ENCODE data around the gene KPRP.

Gene KPRP

GRCh38 chr1:152757747-152758146 is at the start of gene KPRP:
TSS of gene KPRP (plus strand) at chr1:152758025. CDS start at chr1:152759589, 1,564 bp downstream.
- DNase-seq, result no peak

DNA sequence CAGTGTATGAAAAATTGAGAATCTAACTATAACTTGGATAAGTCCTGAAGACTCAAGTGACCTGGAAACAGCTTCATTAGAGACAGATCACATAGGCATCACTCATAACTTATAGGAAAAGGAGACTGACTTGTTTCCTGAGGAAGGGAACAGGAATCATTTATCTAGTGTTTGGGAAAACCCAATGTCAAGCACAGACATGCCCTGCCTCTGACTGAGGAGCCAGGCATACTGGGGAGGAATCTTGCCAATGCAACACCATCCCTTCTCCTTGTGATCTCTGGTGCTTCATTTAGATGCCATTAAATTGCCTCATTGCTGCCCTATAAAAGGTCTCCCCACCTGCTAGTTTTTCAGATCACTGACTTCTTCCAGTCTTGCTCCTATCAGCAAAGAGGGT is 39.6 kb upstream of the KPRP start:
- no peak for DNase-seq

DNA sequence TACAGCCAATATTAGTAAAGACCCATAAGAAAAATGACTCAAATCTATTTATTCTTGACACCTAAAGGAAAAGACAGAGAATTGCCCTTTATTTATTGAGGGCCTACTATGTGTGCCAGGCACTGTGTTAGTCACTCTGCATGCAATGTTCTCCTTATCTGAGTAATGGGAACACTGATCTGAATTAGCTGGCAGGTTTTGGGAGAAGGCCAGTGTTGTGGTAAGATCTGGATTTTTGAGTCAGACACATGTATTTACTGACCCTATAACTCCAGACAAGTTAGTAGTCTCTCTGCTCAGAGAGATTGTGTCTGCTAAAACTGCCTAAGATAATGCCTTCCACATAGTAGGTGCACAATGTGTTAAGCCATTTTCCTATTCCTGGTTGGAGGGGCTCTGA is 32.6 kb upstream of the KPRP start:
- no peak for DNase-seq

DNA sequence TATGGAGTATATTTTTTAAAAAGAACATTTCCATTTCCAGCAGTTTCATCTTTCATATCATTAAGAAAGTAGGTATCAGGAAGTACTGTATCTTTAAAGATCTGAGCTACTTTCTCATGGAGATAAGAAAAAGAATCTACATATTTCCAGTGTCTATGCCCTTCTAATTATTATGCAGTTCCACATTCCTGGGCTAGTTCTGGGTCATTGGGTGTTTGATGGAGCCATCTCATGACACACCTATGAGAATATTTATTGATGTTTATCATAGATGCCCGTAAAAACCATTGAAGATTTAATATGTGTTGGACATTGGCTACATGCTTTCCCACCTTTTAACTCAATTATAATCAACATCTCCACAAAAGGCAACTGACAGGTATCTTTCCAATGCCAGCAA is 28.8 kb upstream of the KPRP start:
- DNase-seq, result no peak

DNA sequence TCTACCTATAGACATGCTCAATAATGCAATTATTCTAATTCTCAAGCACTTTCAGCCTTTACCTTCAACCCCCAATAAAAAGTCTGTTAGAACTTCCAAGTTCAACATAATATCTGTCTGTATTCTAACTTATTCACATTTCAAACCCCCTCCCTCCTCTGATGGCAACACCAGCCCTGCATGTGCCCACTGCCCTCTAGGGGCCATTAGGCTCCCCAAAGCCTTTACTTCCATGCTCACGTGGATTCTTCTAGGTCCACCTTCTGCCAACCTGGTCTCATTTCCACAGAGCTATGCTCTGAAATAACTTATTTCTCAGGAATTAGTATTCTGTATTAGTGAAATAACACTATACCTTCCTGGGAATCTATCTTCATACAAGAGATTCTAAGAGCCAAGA is 22.2 kb upstream of the KPRP start:
- no peak for DNase-seq

- no peak for DNase-seq
Measured at GRCh38 chr1:152737997-152738396, 19.8 kb upstream of the KPRP start.

GRCh38 chr1:152739841-152740240 is 18.0 kb upstream of the KPRP start:
- no peak for DNase-seq

GRCh38 chr1:152741656-152742055 is 16.2 kb upstream of the KPRP start:
- no peak for DNase-seq

- no peak for DNase-seq
Measured at GRCh38 chr1:152743371-152744145, 14.3 kb upstream of the KPRP start.

DNA sequence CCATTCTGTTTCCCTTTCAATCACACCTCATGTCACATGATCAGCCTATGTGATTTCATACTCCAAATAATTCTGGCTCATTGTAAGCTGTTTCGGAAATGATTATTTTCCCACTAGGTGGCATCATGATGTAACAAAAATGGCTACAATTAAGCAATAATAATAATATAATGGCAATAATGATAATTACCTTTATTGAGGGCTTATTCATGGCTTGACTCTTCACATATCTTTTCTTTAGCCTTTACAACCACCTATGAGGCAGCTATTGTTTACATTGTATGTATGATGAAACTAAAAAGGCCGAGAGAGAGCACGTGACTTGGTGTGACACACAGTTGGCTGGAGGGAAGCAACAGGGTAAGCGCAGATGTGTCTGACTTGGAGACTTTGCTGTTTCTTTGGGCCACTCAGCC is 12.5 kb upstream of the KPRP start:
- no peak for DNase-seq

GRCh38 chr1:152745765-152746444 is 11.9 kb upstream of the KPRP start:
- DNase-seq, result no peak

DNA sequence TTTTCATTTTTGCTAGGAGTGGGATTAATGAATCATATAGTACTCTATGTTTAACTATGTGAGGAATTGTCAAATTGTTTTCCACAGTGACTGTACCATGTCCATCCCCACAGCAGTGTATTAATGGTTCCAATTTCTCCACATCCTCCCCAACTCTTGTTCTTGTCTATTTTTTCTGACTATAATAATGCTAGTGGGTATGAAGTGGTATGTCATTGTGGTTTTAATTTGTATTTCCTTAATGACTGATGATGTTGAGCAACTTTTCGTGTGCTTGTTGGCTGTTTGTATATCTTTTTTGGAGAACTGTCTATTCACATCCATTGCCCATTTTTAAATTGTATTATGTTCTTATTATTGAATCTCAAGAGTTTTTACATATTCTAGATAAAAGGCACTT is 10.0 kb upstream of the KPRP start:
- DNase-seq, result no peak

- DNase-seq, result no peak
Measured at GRCh38 chr1:152752225-152752624, 5.6 kb upstream of the KPRP start.

GRCh38 chr1:152753586-152753985 is 4.2 kb upstream of the KPRP start:
- no peak for DNase-seq

GRCh38 chr1:152756872-152757271 is 953 bp upstream of the KPRP start:
- no peak for DNase-seq

- DNase-seq, result no peak
Measured at GRCh38 chr1:152758636-152759035, 811 bp downstream of the KPRP start.

DNA sequence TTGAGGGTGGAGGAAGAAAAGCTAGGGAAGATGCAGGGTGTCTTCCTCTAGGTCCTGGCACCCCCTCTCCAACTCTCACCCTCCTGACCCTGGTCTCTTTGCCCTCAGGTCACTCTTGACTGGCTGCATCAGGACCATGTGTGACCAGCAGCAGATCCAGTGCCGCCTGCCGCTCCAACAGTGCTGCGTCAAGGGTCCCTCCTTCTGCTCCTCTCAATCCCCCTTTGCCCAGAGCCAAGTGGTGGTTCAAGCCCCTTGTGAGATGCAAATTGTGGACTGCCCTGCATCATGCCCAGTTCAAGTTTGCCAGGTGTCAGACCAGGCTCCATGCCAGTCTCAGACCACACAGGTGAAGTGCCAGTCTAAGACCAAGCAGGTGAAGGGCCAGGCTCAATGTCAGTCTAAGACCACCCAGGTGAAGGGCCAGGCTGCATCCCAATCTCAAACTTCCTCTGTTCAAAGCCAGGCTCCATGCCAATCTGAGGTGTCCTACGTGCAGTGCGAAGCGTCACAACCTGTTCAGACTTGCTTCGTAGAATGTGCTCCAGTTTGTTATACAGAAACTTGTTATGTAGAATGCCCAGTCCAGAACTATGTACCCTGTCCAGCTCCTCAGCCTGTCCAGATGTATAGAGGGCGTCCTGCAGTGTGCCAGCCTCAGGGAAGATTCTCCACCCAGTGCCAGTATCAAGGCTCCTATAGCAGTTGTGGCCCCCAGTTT is 1.8 kb downstream of the KPRP start:
- no peak for DNase-seq

- DNase-seq, result no peak
Measured at GRCh38 chr1:152760551-152761190, 2.8 kb downstream of the KPRP start.

DNA sequence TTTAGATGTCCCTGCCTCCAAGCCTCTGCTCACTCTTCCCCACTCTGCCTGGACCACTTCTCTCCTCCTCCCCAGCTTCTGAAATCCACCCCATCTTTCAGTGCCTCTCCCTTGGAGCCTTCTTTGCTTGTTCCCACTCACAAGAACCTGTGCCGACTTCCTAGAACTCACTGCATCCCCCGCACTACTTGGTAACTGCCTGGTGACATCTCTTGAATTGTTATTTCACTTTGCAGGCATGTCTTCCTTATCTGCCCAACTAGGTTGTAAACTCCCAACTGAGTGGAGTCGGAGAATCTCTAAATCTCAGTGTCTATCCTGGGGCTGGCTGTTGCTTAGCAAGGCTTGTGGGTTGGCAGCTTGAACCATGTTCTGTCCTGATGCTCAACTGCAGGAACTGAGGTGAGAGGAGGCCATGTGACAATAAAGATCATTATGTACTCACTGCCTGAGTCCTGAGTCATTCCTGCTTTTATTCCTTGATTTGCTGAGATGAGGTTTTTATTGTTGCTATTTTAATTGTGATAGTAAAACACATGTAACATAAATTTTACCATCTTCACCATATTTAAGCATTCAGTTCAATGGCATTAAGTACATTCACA is 3.9 kb downstream of the KPRP start:
- no peak for DNase-seq

- DNase-seq, result no peak
Measured at GRCh38 chr1:152768847-152769533, 11.2 kb downstream of the KPRP start.

DNA sequence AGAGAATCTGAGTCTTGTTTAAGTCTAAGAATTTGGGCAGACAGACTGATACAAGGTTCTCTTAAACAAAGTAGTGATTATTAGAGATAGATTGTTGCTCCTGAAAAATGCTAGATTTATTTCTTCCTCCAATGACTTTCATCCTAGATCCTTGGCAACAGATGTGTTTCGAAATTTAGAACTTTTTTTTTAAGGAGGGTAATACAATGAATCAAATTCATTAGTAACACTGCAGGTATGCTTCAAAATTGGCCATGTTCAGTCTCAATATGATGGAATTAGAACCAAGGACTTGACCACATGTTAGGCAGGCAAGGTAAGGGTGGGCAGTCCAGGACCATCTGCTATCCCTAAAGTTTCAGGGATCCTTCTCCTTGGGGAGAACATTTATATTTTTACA is 12.6 kb downstream of the KPRP start:
- DNase-seq, result no peak

DNA sequence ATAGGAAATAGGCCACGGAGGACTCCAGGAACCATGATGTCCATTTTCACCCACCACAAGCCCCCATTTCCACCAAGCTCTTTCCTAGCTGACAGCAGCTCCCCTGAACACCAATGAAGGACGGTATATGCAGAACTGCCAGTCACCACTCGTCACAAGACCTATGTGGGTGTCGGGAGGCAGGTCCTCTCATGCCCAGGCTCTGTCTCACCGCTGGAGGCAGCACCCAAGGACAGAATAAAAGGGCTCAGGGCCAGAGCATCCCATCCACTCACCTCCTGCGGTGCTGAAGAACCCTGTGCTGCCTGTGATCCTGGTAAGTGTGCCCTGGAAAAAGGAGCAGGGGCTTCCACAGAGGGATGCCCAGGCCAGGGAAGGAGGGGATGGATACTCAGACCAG is 17.1 kb downstream of the KPRP start, which contains the start of gene LCE1F:
Gene LCE1F (plus strand): TSS at position 266 of the 400 bp plus-strand sequence. CDS start 1,232 bp downstream, outside the sequence.
- no peak for DNase-seq

All from activated naive CD4-positive, alpha-beta T cell treated with anti-CD3 and anti-CD28 coated beads, Interleukin-2, amount 50 U/mL, for 16 hours (primary cell).